DMS53 treated with DMSO at 0.1 percent for 48 hours (cell line): ENCODE results near the gene DNM1.

Experiments
- DNase-seq: peaks from one replicate; lab custom pipeline; 2025; ENCODE audit not compliant: unreplicated experiment; lab: John Stamatoyannopoulos, UW

The DNM1 gene

DNA sequence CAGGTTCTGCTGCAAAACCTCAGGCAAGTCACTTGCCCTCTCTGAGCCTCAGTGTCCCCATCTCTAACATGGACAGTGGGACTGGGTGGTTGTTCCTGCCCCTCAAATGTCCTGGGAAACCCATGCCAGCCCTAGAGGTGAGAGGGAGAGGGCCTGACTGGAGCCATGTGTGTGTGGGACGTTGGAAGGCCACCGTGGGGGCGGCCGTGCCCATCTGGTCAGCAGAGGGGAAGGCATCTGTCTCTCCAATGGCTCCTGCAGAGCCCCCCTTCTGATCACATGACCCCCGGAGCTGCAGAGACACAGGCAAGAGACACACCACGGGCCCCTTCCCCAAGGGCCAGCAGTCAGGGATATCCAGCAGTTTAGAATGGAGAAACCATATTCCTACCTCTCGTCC, 1.7 kb downstream of the DNM1 start:
- DNase-seq = no peak

DNA sequence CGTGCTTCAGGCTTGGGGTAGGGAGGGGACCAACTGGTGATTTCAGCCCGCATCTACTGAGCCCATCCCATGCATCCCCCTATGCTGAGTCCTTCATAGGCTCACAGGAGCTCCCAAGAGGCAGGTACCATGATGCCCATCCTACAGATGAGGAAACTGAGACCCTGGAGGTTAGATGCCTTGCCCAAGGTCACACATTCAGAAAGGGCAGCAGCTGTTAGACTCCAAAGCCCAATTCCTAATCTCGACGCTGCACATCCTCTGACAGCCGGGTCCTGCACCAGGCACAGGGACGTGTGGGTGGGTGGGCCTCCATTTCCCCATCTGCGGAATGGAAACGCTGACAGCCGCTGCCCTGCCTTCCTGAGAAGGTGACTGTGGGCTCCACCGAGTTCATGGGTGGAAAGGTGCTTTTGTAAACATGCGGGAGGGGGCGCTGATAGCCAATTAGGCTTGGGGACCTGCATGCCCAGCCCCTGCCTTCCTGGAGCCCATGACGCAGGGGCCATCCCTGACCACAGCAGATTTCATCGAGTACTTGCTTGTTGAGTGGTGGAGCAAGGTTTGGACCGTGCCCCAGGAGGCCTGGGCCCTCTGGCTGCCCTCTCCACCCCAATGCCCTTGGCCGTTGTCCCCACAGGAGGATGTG, 2.2 kb downstream of the DNM1 start:
- no peak for DNase-seq

DNA sequence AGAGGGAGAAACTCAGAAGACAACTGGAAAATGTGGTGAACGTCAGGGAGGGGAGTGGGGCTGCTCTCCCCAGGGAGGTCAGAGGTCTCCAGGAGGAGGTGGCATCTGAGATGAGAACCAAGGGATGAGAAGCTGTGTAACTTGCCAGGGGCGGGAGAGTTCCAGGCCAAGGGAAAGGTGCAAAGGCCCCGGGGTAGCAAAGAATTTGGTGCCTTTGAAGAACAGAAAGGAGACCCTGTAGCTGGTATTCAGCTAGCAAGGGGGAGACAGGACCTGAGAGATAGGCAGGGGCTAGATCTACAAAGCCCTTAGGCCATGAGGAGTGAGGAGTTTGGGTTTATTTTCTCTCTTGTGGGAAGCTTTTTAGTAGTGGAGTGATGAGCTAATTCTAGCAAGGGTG, 3.3 kb downstream of the DNM1 start:
- DNase-seq = no peak

DNA sequence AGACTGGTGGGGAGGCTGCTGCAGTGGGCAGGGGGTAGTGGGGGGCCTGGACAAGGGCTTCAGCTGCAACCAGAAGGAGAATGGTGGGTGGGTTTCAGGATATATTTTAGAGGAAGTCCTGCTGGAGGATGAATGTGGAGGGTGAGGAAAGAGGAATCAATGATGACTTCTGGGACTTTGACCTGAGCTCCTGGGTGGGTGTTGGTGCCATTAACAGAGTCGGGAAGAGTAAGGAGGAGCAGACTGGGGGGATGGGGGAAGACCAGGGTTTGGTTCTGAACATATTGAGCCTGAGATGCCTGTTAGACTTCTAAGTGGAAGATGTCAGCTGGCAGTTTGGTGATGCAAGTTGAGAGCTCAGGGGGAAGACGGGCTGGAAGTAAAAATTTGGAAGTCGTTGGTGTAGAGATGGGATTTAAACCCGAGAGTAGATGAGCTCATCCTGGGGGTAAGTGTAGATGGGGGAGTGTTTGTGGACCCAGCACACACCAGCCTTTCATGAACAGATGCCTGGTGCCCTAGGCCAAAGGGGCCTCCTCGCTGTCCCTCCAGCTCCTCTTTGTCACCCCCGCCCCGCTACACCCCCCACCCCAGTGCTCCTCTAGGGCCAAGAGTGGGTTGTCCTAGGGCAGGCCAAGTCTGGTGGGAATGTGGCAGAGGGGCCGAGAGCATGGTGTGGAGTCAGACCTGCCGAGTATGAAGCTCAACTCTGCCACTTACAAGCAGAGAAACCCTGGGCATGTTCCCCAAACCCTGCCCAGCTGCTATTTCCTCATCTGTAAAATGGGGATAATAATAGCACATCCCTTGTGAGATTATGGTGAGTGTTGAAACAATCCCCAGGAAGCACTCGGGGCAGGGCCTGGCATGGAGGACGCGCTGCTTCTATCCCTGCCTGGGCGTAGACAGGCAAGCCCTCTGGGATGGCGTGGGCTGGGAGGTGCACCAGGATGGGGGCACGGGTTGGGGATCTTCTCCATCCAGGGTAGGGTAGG, 4.0 kb downstream of the DNM1 start:
- no peak for DNase-seq

DNA sequence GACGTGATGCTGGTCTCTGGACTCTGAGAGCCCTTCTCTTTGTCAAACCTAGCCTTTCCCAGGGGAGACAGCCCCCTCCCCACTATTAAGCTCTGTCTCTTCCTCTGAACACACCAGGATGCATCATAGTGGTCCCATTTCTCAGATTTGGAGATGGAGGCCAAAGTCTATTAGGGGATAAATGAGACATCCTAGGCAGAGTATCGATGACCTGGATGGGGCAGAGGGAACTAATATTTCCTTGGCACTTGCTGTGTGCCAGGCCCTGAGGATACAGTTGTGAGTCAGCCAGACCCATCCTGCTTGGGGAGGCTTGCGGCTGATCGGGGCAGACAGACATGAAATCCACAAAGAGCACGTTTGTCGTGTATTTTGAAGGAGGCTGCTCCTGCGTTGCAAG, 5.2 kb downstream of the DNM1 start:
- DNase-seq = no peak

DNA sequence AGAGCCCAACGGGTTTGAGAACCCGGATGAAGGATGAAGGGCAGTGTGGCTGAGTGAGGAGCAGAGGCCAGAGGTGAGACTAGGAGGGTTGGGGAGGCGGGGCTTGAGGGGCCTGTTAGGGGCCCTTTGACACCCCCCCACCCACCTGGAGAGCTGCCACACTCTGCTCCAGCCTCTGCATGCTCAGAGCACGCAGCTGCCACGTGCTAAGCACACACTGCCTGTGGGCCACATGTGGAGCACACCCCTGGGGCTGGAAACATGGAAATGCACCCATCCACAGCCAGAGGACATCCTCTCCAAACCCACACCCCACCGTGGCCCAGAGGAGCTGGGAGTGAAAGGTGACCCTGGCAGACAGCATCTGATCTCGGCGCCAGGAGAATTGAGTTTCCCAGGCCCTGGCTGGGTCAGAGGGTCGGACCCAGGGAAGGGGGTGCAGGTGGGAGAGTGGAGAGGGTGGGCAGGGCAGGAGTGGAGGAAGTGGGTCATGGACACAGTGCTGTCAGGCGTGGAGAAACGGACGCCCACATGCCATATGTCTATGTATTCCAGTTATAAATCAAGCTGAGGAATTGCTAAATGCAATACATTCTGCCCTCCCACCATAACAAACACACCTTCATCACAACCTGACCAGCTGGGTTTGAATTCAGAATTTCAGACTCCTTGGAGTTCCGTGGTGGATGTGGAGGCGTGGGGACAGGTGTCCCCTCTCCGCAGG, 5.9 kb downstream of the DNM1 start:
- no peak for DNase-seq

DNA sequence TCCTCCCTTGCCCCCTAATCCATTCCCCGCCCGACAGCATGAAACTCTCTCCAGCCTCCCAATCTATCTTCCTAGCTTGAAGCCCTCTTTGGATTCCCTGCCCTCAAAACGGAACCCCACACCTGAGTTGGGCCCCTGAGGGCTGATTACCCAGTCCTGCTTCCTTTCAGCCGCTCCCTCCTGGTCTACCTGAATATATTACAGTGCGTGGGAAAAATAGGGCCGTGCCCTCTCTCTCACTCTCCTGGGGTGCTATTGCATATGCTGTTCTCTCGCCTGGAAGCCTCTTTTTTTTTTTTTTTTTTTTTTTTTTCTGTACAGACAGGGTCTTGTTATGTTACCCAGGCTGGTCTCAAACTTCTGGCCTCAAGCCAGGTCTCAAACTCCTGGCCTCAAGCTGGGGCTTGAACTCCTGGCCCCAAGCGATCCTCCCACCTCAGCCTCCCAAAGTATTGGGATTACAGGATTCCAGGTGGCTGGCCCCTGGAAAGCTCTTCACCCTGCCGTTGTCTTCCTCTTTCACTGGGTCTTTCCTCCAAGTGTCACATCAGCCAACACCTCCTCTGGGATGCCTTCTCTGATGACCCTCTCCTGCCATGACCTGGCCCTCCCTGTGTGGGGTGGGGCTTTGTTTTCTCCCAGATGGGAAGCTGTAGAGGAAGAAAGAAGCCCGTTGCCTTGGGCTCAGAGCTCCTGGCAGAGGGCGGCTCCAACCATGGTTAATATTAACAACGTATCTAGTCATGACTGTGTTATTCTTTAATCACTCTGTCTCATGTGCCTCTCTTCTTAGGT, 8.2 kb downstream of the DNM1 start:
- no peak for DNase-seq

DNA sequence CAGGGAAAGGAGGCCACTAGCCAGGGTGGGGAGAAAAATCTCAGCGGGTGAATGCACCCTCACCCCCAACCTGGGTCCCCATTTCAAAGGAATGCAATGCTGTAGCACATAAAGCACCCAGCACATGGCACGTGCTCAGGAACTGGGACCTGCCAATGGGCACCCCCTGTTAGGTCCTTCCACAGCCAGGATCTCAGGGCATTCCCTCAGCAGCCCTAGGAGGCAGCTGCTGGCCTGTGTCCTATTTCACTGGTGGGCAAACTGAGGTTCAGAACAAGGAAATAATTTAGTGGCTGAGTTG, 8.8 kb downstream of the DNM1 start:
- DNase-seq = no peak

DNA sequence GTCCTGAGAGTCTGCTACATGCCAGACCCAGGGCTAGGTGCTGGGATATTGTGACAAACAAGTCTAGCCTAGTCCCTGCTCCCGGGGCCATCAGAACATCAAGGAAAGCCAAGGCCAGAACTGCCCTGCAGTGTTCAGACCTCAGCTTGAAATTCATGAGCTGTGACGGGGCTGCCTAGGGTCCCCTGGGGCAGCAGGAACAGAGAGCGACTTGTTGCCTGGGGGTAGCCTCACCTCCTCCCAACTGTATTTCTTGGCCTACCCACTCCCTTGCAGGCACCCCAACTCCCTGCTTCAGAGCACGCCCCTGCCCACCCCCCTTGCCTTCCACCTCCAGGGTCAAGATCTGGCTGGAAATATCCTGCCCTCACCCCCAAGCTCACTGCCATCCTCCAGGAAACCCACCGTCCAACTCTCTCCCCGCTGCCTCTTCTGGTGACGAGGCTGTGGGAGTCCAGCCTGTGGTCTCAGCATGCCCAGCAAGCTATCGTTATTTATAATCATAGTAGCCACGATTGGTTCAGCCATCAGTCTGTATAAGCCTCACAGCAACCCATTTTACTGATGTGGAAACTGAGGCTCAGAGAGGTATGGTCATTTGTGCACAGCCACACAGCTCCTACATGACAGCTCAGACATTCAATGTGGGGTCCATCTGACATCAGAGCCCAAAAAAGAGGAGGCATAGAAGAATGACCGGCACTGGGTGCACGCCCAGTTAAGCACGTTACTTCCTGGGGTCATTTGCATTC, 10.7 kb downstream of the DNM1 start:
- no peak for DNase-seq

DNA sequence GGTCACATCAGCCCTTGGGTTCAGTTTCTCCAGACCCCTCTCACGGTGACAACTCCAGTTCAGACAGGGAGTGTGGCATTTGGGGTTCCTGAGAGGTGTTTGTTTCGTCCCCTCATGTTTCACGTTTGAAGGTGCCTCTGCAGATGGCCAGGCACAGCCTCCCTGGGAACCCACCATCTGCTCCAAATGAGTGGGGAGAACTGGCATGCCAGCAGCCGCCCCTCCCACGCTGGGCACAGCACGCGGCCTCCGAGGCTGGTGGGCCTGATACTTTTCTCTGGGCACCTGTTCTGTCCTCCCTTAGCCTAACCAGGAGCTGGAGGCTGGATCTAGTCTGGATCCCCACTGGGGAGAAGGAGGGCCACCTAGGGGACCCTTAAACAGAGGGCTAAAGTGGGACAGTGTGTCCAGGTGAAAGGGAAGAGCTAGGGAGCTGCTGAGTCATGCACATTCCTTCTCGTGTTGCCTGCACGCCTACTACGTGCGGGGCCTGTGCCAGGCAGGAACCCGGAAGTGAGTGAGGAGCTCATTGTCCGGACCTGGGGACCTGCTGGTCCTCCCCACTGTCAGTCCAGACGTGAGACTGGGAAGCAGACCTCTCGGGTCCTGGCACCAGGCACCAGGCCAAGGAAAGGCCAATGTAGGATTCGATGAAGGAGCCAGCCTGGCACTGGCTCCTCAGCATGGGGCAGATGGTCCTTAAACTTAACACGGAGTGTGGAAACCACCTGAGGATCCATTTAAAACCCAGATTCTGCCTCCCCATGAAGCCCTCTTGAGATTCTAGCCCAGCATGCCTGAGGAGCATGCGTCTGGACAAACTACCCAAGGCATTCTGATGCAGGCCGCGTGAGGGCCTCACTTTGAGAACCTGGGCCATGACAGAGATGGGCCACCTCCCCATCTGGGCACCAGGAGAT, 11.7 kb downstream of the DNM1 start:
- DNase-seq = no peak

DNA sequence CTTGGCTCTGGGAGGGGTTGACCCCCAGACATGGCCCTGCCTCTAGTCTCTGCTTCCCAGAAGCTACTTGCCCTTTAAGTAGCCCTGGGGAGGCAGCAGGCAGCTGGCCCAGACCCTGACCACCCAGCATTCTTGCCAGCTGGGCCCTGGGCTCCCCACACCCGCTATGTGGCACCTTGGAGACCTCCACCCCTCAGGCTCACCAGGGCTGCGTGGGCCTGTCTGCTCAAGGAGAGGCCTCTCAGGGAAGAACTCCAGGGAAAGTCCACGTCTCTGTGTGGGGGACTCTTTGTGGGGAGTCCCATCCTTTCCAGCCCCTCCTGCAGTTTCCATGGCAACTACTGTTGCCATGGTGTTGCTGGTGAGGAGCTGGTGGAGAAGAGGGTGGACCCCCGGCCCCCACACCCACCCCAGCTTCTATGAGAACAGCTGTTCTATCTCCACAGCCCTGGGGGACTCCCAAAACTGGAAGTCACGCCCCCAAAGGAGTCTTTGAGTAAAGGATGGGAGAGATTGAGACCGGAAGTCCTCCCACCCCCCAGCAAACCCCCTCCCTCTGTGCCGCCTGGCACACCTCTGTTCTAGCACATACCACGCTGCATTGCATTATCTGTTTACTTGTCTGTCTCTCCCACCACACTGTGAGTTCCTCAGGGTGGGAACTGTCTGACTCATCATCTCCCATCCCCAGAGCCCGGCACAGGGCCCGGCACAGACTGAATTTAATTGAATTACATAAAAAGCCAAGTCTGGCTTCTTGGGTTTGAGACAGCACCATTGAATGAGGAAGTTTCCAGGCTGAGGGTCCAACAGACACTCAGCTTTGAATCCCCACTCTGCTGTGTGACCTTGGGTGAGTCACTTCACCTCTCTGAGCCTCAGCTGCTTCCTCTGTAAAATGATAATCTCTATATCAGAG, 12.6 kb downstream of the DNM1 start:
- no peak for DNase-seq

DNA sequence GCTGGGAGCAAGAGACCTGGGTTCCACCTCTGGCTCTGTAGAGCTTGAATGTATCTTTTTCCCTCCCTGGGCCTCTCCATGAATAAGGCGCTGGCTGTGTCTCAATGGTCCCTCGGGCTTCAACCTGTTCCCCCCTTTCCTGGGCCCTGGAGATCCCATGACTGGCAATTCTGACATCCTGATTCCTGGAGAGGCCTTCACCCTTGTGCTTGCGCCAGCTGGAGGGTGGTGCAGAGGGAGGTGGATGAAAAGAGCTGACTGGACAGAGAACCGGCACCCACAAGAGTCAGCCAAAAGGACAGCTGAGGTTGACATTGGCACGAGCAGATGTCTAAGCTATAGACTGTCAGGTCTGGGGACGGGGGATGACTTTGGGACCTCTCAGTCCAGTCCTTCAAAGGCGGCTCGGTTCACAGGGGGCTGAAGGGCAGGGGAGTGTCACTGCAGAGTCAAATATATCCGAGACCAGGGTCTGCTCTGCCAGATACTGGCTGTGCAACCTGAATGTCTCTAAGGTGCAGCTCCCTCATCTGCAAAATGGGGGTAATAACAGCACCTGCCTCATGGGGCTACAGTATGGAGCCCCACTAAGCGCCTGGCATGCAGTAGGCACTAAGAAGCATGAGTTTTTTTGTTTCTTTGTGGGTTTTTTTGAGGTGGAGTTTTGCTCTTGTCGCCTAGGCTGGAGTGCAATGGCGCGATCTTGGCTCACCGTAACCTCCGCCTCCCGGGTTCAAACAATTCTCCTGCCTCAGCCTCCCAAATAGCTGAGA, 13.8 kb downstream of the DNM1 start:
- no peak for DNase-seq

DNA sequence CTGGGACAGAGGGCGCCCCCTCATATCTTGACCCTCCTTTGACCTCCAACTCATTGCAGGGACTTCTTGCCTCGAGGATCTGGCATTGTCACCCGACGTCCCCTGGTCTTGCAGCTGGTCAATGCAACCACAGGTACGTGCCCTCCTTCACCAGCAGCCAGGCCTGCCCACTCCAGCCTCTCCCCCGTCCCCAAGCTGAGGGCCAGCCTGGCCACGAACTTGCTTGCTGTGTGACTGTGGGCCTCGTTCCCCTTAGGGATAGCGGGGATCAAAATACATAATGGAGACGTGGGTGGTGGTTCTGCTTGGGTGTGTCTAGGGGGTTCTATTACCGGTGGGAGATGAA, 15.0 kb downstream of the DNM1 start:
- DNase-seq = no peak

DNA sequence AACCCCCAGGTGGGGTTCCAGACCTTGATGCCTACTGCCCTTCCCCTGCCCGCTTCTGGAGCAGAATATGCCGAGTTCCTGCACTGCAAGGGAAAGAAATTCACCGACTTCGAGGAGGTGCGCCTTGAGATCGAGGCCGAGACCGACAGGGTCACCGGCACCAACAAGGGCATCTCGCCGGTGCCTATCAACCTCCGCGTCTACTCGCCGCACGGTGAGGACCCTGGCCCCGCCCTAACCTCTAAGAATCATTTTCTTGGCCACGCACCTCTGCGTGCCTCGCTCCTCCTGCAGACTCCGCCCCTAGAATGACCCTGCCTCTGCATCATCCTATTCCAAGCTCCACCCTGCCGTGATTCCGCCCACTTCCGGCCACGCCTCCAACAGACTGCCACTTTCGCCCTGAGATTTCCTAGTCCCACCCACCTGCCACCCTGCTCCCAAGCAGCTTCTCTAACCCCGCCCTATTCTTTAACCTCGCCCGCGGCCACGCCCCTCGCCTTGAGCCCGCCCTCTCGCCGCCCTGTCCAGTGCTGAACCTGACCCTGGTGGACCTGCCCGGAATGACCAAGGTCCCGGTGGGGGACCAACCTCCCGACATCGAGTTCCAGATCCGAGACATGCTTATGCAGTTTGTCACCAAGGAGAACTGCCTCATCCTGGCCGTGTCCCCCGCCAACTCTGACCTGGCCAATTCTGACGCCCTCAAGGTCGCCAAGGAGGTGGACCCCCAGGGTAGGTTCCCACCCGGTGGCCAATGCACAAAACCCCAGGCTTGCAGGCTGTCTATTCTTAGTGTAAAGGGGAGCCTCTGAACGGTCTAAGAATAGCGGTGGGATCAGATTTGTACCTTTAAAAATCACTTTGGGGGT, 15.6 kb downstream of the DNM1 start:
- no peak for DNase-seq

DNA sequence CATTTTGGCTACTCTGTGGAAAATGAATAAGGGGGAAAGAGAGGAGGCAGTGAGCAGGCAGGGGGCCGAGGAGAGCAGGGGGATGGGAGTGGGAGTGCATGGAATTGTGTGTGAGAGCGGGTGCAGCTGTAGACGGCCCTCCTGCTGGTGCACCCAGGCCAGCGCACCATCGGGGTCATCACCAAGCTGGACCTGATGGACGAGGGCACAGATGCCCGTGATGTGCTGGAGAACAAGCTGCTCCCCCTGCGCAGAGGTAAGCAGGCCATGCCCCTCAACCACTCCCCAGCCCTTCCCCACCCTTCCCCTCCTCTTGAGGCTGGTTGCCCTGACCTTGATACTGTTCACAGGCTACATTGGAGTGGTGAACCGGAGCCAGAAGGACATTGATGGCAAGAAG, 16.7 kb downstream of the DNM1 start:
- no peak for DNase-seq

DNA sequence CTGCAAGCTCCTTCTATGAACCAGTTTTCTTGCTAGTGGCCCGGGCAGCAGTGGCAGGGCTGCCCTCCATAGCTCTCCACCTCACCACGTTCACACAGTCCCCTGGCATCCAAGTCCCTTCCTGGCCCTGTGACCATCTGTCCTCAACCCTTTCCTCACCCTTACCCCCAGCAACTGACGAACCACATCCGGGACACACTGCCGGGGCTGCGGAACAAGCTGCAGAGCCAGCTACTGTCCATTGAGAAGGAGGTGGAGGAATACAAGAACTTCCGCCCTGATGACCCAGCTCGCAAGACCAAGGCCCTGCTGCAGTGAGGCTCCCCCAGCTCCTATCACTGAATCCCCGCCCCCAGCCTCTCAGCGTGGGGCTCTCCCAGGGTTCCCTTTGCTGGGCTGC, 18.8 kb downstream of the DNM1 start:
- no peak for DNase-seq
